HG03103 (cell line): ENCODE data around the gene CAMK2B.

Experiments used
- ATAC-seq: cut with Tn5 transposase; IDR thresholded peaks from one replicate; pipeline ENCODE4 v1.9.1; 2021; ENCODE audit warnings: low read depth; ENCODE audit not compliant: unreplicated experiment

The CAMK2B gene

DNA sequence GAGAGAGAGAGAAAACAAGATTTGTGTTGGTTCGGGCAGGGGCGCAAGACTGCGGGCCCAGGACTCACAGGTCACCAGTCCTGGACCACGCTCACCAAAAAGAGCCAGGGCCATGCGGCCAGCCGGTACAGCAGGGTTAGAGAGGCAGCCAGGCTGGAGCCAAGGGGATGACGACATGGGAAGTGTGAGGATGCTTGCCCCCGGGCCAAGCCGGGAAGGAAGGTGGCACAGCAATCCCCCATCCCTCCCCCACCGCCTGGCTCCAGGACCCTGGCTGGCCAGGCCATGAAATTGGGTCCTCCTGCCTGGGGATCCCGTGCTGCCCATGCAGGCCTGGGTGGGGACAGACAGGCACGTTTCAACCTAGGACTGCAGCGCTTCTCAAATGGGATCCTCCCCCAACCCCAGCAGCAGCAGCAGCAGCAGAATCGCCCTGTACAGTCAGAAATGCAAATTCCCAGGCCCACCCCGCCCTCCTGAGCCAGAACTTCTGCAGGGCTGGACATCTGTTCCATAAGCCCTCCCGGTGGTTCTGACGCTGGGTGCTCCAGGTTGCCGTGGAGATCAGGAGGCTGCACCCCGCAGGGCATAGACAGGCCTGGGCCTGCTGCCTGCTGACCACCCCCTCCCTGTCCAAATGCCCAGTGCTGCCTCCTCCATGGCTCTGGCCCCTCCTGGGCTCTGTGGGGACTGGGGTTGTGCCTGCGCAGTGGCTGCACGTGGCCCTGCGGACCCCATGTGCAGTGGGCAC lies 89.6 kb downstream of the CAMK2B start:
- ATAC-seq, result no peak

DNA sequence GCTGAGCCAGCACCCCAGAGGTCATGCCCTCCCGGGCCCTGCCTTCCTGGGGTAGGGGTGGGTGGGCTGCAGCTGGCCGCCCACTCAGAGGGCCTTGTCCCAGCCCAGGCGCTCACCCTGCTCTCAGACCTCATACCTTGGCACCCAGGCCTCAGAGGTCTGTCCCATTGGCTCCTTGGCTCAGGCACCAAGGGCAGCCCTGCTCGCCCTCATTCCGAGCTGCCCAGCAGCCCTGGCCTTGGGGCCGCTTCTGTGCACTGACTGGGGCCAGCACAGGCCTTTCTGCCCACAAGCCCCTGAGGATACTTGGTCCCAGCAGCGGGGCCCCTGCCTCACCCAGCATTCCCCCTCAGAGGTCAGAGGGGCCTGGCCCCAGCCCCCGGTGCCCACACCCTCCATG lies 90.3 kb downstream of the CAMK2B start:
- ATAC-seq, result no peak

DNA sequence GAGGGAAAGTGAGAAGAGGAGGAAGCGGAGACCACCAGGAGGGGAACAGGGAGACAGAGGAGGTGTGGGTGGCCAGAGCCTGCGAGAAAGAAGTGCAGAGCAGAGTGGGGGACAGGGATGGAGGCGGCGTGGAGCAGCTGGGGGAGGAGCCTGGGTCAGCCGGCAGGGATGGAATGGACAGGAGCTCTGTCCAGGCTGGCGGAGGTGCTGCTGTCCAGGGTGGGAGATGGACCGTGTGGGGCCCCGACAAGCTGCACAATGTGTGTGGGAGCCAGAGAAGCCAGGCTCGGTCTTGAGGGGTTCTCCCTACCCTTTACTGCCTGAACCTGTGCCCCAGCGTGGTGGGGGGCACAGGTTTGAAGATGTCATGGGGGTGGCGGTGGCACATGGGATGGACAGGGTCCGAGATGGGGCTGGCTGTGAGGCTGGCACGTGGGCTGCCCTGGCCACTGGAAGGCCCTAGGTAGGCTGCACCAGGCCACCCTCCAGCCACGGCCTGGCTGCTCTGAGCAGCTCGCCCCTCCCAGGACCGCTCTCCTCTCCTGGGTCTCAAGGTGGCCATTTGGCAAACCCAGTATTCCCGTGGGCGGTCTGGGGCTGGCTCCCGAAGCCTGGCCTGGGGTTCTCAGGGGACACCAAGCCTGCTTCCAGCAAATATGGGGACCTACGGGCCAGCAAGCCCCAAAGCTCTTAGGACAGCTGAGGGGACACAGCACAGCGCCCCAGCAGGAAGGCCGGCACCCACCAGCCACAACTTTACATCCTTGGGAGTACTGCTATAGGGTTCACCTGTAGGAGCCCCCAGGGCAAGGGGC lies 92.3 kb downstream of the CAMK2B start:
- ATAC-seq, result no peak

DNA sequence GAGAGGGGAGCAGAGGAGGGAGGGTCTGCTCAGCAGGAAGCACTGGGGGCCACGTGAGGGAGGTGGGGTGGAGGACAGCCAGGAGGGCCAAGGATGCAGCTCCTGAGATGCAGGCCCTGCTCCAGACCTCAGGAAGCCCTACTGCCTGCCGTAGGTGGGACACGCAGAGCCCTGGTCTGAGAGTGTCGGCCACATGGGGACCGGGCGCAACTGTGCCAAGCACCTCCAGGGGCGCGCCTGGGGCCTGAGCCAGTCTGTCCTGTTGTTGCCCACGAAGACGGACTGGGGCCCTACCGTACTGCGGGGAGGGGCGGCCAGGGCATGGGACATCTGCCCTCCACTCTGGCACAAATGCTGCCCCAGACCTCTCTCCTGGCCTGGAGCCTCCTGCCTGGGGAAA lies 93.0 kb downstream of the CAMK2B start:
- ATAC-seq, result no peak

DNA sequence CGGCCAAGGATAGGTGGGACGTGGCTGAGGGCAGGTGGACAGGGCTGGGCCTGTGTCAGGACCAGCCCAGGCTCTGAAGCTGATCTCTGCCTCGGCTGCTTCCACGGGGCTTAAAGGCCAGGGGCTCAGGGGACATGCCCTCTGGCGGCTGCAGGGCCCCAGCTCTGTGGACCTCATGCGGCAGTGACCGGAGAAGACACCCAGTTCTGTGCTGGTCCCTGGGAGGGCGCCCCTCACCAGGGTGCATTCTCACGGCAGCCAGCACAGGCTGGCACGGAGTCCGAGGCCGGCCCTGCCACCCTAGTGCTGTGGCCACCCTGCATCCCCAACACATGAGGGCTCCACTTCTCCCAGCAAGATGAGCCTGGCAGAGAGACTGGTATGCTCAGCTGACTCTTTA lies 94.3 kb downstream of the CAMK2B start:
- no peak for ATAC-seq

DNA sequence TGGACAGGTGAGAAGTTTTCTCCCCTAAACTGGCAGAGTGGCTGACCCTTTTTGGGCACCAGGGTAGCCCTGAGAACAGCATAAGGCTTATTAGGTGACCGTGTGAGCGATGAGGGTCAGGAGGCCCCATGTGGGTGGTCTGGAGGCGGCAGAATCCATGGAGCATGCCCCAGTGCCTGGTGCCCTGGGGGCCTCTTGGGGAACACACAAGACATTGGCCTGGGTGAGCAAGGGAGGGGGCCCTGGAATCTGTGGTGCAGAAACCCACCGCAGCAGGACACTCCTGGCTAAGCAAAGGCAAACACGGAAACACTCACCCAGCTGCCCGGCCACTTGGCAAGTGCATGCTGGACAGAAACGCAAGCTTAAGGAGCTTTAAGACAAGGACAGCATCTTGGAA lies 95.1 kb downstream of the CAMK2B start:
- no peak for ATAC-seq

DNA sequence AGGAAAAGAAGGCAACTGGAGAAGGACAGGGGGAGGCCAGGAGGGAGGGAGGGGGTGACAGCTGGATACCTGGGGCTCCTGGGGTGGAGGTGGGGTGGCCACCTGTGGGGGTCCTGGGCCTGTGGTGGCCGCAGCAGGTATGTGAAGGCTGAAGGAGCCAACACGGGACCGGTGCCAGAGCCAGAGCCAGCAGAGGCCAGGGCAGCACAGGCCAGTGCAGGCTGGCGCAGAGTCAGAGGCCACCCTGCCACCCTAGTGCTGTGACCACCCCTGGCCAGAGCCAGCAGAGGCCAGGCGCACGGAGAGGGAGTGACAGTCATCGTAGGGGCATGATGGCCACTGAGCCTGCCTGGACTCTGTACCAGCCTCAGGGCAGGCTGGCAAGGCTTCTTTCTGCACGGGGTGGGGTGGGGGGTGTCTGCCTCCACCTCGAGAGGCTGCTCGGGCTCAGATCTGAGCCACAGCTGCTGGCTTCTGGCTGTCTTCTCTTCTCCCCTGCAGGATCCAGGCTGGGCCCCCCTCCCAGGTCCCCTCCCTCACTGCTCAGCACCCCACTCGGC lies 95.8 kb downstream of the CAMK2B start:
- ATAC-seq, result no peak

DNA sequence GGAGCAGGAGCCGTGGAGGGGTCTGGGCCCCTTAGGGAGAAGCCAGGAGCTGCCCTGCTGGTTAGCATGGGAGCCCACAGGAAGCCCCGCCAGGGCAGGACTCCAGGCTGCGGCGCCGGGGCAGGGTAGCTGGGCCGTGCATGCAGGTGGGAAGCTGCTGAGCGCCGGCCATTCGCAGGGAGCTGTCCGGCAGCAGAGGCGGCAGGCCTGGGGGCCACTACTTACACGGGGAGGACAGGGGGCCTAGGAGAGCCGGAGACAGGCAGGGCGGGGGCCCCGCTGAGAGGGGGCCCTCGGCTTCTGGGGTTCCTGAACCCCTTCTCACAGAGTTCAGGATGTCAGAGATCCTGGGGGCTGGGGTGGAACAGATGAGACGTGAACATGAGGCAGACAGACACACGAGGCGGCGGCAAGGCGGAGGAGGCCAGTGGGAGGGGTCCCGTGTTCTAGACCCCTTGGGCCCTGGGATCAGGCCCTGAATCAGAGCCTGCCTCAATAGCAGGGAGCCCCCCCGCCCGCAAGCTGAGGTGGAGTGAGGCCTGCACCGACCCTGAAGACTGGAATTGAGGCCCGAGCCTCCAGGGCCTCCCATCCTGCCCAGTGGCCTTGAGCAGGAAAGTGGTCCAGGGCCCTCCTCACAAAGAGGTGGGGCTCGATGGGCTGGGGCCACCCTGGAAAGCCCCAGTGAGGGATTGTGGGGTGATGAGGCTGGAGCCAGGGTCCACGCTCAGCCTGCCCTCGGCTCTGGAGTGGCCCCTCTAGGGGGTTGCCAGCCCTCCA lies 96.6 kb downstream of the CAMK2B start:
- no peak for ATAC-seq

DNA sequence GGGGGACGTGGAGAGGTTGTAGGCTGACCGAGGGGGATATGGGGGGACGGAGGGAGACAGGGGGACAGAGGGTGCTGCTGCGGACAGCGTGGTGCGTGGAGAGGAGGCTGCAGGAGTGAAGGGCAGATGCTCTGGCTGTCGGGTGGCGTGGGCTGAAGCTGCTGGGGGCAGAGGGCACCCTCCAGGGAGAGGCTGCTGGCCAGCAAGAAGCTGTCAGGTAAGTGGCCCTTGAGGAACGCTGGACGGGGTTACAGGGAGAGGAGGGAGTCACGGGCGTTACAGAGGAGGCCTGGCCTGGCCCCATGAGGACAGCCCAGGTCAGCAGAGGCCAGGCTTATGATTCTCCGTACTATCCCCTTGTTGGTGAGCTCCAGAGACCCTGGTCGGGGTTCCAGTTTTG lies 97.5 kb downstream of the CAMK2B start:
- ATAC-seq, result no peak

DNA sequence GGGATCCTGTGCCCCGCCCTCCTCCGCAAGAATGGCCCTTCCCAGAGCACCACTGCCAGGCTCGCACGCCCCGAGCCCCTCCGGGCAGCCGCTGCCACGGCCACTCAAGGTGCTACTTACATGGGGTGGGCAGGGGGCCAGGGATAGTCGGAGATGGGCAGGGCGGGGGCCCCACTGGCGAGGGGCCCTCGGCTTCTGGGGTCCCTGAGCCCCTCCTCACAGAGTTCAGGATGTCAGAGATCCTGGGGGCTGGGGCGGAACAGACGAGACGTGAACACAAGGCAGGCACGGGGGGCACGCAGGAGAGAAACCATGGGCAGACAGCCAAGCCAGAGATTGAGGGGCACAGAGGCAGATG lies 99.0 kb downstream of the CAMK2B start:
- ATAC-seq, result no peak

DNA sequence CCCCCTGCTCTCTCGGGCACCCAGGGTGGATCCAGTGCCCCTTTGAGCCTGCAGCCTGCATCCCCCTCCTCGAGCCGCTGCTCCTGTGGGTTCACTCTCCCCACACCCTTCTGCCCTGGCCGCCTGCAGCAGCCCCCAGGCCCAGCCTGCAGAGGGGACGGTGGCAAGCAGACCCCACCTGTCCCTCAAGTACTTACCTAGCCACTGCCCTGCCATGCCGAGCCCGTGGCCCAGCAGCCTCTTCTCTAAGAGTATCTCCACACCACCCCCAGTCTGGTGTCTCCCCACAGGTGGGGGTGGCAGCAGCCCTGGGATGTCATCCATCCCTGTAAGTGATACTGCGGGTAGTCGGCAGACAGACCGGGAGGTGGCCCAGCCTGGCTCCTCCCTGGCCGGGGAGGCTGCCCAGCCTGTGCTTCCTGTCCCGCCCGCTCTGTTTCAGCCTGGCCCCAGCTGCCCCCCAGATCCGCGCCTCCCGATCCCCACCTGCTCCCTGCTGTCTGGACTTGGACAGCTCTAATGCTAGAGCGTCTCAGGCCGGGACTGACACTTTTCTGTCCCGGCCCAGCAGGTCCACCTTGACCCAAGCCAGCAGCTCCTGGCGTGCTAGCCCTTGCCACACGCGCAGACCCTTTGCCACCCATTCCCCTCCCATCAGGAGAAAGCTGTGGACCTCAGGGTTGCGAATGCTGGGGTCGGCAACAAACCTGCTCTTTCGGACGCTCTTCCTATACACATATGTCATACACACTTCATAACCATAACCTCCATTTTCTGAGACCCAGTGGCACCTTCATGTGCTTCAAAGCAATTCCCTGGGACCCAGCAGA lies 99.6 kb downstream of the CAMK2B start:
- no peak for ATAC-seq

DNA sequence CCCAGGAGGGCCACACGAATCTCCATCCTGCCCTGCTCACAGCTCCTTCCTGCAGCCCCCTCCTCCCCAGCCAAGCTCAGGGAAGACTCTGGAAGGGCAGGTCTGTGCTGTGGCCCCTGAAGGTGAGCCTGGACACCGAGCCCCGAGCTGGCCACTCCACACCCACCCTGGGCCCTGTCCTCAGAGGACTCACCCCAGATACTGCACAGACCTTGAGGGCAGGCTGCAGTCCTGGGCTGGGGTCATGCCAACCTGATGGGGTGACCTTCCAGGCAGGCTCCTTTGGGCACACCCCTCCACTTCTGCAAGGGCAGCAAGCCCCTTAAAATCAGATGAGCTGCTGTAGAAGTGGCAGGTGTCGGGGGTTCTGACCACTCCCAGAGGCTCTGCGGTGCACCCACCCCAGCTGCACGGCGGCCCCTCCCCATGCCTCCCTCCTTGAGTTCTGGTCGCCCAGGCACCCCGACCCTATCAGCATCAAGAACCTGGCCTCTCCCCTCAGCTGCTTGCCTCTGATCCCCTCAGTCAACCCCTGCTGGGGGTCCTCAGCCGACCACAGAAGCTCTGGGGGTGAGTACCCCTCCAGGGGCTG lies 100.3 kb downstream of the CAMK2B start:
- ATAC-seq, result no peak

DNA sequence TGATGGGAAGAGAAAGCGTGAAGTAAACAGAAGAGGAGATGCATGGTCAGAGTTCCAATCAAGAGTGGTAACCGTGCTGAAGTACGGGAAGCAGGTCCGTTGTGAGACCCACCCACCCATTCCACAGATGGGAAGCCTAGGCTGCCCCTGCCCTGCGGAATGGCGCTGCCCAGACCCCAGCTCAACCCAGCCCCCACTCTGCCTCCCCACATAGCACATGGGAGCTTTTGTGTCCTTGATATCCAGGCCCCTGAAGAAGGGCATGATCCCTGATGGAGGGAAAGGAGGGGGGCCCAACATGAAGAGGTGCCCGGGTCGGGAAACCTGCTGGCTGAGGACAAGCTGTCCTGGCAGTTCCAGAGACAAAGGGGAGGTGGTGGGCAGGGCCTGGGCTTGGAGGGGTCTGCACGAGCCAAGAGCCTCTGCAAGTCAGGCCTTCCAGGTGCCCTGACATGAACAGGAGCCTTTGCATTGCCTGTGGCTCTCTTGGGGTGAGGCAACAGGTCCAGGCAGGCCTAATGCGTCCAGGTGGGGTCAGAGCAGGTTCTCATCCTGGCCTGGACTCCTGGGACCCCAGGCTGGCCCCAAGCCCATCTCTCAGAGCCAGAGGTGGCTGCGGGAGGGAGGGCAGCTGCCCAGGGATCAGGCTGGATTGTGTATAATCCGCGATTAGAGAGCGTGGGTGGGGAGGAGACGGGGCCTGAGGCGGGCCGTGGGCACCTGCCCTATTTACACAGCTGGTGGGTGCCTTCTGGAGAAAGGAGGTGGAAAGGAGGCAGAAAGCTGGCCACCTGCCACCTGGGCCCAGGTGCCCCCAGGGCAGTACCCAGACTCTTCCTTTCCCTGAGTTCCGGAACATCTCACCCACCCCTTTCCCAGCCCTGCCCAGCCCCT lies 101.1 kb downstream of the CAMK2B start:
- ATAC-seq, result no peak

DNA sequence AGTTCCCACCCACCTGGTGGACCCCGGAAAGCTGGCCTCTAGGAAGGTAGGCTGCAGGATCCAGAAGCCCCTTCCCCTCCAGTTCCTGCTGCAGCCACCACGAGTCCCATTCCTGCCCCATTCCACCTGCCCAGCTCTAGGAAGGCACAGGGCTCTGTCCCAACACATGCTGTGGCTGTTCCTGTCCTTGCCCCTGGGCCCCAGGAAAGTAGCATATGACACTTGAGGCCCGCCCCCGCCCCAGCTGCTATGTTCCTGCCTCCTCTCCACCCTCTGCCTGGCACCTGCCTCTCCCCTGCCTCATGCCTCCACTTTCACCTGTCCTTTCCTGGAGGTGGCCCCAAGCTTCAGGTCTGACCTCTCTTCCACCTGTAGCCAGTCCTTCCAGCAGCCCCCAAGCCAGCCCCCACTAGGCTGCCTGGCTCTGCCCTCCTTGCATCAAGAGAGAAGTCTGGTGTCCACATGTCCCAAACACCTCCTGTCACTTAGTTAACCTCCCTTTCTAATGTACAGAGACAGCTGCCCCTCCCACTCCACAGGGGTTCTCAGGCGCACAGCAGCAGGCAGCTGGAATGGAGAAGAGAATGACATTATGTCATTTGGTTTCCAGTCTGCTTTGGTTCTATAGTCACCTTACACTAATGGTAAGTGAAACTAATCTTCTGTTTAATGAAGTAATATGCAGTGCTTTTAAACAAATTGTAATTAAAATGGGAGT lies 101.9 kb downstream of the CAMK2B start:
- no peak for ATAC-seq

DNA sequence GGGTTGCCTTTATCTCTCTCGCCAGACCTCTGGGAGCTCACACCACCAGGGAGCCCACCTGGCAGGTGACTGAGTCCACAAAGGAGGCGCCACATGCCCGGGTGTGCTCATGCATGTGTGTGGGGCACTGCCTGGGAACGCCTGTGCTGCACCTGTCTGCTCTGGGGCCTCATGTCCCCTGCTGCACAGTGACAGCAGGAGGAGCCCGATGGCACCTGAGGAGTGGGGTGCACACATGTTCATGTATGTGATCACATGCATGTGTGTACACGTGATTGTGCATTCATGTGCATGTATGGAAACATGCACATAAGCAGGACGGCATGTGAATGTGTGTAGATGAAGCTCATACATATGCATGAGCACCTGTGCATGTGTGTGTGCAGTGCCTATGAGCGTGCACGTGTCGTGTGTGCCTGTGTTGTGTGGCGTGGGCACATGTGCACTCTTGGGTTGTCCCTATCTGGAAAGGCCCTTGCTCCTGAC lies 102.6 kb downstream of the CAMK2B start:
- no peak for ATAC-seq

DNA sequence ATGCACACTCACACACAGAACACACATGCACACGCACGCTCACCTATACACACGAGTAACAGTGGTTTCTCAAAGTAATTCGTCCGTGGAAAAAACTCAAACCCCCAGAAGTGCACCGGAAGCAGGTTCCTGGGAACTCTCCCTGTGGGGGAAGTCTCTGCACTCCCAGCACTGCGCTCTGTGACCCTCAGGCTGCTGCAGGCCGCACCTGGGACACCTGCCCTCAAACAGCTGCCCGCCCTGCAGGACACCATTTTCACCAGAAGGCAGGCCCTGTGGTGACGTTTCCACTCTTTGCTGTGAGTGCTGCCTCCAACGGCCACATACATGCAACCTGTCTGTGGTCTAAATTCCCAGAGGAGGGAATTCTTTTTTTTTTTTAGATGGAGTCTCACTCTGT lies 103.3 kb downstream of the CAMK2B start:
- no peak for ATAC-seq

DNA sequence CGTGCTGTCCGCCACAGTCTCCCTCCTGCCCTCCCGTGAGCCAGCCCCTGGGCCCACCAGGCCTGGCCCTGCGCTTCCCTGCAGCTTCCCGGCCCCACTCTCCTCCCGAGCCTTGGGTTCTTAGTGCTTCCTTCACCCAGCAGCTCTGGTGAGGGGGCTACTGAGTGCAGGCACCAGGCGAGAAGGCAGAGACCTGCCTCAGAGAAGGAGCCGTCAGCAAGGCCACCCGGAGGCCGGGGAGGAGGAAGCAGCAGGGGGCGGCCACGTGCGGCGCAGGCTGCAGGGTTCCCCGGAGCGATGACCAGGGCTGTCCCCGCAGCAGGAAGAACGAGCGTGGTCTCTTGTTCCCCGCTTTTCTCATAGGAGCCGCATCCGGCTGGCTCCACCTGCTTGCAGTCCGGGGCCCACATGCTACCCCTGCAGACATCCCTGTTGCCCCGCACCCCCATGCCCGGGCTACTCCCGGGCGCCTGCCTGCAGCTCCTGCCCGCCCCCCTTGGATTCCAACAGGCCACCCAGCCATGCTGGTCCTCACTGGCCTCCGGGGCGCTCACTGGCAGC lies 104.1 kb downstream of the CAMK2B start:
- ATAC-seq, result no peak
